Astrocyte (in vitro differentiated cells and primary cell): ENCODE data around the gene DUSP6. TPM values are rescaled to one million over a fixed set of nuclear protein-coding genes. Genes with fewer than 3 reads are reported as not detected.

ENCODE experiments used
- DNase-seq: peaks from one replicate; pipeline ENCODE4 v3.0.0-alpha.2; 2010; ENCODE audit warnings: low read depth
- FAIRE-seq: peaks from 2 replicates; lab custom pipeline; 2011; peaks lifted over from hg19 to GRCh38; lab: Jason Lieb, UNC
- H2AFZ ChIP-seq: 2 replicates; pipeline ENCODE4 v1.6.0; 2012; ENCODE audit warnings: low read depth, low read length, inconsistent platforms
- H3K27ac ChIP-seq: 2 replicates; pipeline ENCODE4 v1.5.1; 2011; ENCODE audit warnings: low read depth, low read length, inconsistent platforms
- H3K27me3 ChIP-seq: 2 replicates; pipeline ENCODE4 v1.6.0; 2011; ENCODE audit warnings: low read length, inconsistent platforms; ENCODE audit not compliant: insufficient read depth
- H3K36me3 ChIP-seq: 2 replicates; pipeline ENCODE4 v1.5.1; 2011; ENCODE audit warnings: low read length, inconsistent platforms; ENCODE audit not compliant: insufficient read depth
- H3K4me1 ChIP-seq: 2 replicates; pipeline ENCODE4 v1.5.1; 2011; ENCODE audit warnings: low read length, inconsistent platforms; ENCODE audit not compliant: insufficient read depth
- H3K4me2 ChIP-seq: 2 replicates; pipeline ENCODE4 v1.6.0; 2012; ENCODE audit warnings: low read length, inconsistent platforms
- H3K4me3 ChIP-seq: 2 replicates; pipeline ENCODE4 v1.5.1; 2011; ENCODE audit warnings: low read depth, mild to moderate bottlenecking, low read length, inconsistent platforms; ENCODE audit not compliant: insufficient read depth
- H3K79me2 ChIP-seq: 2 replicates; pipeline ENCODE4 v1.6.0; 2012; ENCODE audit warnings: mild to moderate bottlenecking, low read length, inconsistent platforms; ENCODE audit not compliant: insufficient read depth
- H3K9ac ChIP-seq: 2 replicates; pipeline ENCODE4 v1.6.0; 2012; ENCODE audit warnings: mild to moderate bottlenecking, low read length, inconsistent platforms
- H3K9me3 ChIP-seq: 2 replicates; pipeline ENCODE4 v1.5.1; 2012; ENCODE audit warnings: low read depth, mild to moderate bottlenecking, low read length, inconsistent platforms; ENCODE audit not compliant: insufficient read depth
- H4K20me1 ChIP-seq: 2 replicates; pipeline ENCODE4 v1.6.0; 2012; ENCODE audit warnings: low read length, inconsistent platforms; ENCODE audit not compliant: insufficient read depth
- H3K27ac Mint-ChIP-seq: one replicate; pipeline ENCODE4 v1.8.0; 2021; ENCODE audit warnings: mild to moderate bottlenecking, mixed read lengths; ENCODE audit not compliant: unreplicated experiment
- H3K27me3 Mint-ChIP-seq: one replicate; pipeline ENCODE4 v1.8.0; 2021; ENCODE audit warnings: low read depth, mixed read lengths; ENCODE audit not compliant: unreplicated experiment
- H3K36me3 Mint-ChIP-seq: one replicate; pipeline ENCODE4 v1.8.0; 2021; ENCODE audit warnings: low read depth, mixed read lengths; ENCODE audit not compliant: unreplicated experiment
- H3K4me1 Mint-ChIP-seq: one replicate; pipeline ENCODE4 v1.8.0; 2021; ENCODE audit warnings: low read depth, mixed read lengths; ENCODE audit not compliant: unreplicated experiment
- H3K4me3 Mint-ChIP-seq: one replicate; pipeline ENCODE4 v1.8.0; 2021; ENCODE audit warnings: mild to moderate bottlenecking, moderate library complexity, mixed read lengths; ENCODE audit not compliant: unreplicated experiment
- H3K9me3 Mint-ChIP-seq: one replicate; pipeline ENCODE4 v1.8.0; 2021; ENCODE audit warnings: mild to moderate bottlenecking, mixed read lengths; ENCODE audit not compliant: unreplicated experiment
- EZH2 ChIP-seq: IDR thresholded peaks from 2 replicates; pipeline ENCODE4 v1.6.1; 2012; ENCODE audit warnings: mild to moderate bottlenecking, low read length, inconsistent platforms; ENCODE audit not compliant: insufficient read depth
- total RNA-seq: library from RNA; stranded (reverse); gene quantifications from 2 replicates; pipeline ENCODE4 v1.2.1, GENCODE V29; 2021
- TF ChIP-seq, protein P1 (sequence below): IDR thresholded peaks from 2 replicates; pipeline ENCODE4 v1.5.1; 2011; ENCODE audit warnings: low read depth, mild to moderate bottlenecking, inconsistent platforms, low read length, moderate library complexity; ENCODE audit not compliant: insufficient read depth

The DUSP6 gene
- total RNA-seq, 1 donor from 2014 or later = 63.0 TPM

DNA sequence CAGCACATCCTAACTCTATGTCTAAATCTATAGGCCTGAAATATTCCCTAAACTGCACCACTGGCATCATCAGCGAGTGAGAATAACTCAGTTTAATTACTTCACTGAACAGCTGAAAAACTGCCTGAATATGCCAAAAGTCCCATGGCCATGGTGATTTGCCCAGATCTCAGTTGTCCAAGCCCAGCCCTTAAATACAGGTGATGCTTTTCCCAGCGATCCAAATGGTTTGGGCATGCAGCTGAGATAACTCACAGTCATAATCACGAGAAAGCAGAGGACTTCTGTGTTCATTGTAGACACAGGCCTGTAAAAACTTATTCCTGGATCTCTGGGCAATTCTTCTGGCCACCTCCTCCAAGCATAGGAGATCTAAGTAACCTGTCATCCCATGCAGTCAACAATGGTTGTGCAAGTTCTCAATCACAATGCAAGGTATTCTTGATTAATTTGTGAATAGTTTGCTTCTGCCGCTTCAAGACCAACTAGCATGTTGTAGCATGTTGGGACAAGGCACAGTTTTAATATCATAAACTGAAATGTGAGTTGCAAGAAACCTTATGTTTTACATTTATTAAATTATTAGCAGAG, 40.5 kb downstream of the DUSP6 start:
- no peaks in the 10 kb centered on the region for H3K4me1 ChIP-seq
- H3K4me3 ChIP-seq = no peak overlapping the region
- TF ChIP-seq, protein P1, sequence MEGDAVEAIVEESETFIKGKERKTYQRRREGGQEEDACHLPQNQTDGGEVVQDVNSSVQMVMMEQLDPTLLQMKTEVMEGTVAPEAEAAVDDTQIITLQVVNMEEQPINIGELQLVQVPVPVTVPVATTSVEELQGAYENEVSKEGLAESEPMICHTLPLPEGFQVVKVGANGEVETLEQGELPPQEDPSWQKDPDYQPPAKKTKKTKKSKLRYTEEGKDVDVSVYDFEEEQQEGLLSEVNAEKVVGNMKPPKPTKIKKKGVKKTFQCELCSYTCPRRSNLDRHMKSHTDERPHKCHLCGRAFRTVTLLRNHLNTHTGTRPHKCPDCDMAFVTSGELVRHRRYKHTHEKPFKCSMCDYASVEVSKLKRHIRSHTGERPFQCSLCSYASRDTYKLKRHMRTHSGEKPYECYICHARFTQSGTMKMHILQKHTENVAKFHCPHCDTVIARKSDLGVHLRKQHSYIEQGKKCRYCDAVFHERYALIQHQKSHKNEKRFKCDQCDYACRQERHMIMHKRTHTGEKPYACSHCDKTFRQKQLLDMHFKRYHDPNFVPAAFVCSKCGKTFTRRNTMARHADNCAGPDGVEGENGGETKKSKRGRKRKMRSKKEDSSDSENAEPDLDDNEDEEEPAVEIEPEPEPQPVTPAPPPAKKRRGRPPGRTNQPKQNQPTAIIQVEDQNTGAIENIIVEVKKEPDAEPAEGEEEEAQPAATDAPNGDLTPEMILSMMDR = no peak
- TF ChIP-seq EZH2 = no peak
- Mint-ChIP-seq H3K27ac (no peak overlapping the region), H3K27me3 (peaks cover 1% of the 10 kb centered on the region), H3K4me3 (no peak overlapping the region), H3K4me1 (peaks cover 5% of the 10 kb centered on the region), H3K36me3 (no peaks in the 10 kb centered on the region), H3K9me3 (no peaks in the 10 kb centered on the region)
- H2AFZ ChIP-seq = no peak overlapping the region
- DNase-seq (no peak), FAIRE-seq (no peak)
- no peaks in the 10 kb centered on the region for H3K36me3 ChIP-seq
- no peak overlapping the region for H3K9ac ChIP-seq
- no peak overlapping the region for H3K4me2 ChIP-seq
- no peak overlapping the region for H3K27ac ChIP-seq
- no peaks in the 10 kb centered on the region for H3K9me3 ChIP-seq
- no peaks in the 10 kb centered on the region for H3K79me2 ChIP-seq
- no peaks in the 10 kb centered on the region for H4K20me1 ChIP-seq
- H3K27me3 ChIP-seq = no peaks in the 10 kb centered on the region

GRCh38 chr12:89309815-89310214, 42.5 kb downstream of the DUSP6 start:
- no peak overlapping the region for H3K4me2 ChIP-seq
- no peak overlapping the region for H3K27ac Mint-ChIP-seq
- H3K27me3 Mint-ChIP-seq = peaks cover 1% of the 10 kb centered on the region
- no peak overlapping the region for H2AFZ ChIP-seq
- H3K36me3 Mint-ChIP-seq = no peaks in the 10 kb centered on the region
- H3K4me1 Mint-ChIP-seq = peaks cover 5% of the 10 kb centered on the region
- H3K9me3 Mint-ChIP-seq = no peaks in the 10 kb centered on the region
- no peaks in the 10 kb centered on the region for H3K4me1 ChIP-seq
- FAIRE-seq (no peak), DNase-seq (no peak)
- H3K79me2 ChIP-seq = no peaks in the 10 kb centered on the region
- H3K36me3 ChIP-seq = no peaks in the 10 kb centered on the region
- H3K9ac ChIP-seq = no peak overlapping the region
- no peaks in the 10 kb centered on the region for H3K9me3 ChIP-seq
- TF ChIP-seq, protein P1 = no peak
- no peak for TF ChIP-seq EZH2
- no peak overlapping the region for H3K4me3 Mint-ChIP-seq
- H3K27me3 ChIP-seq = no peaks in the 10 kb centered on the region
- H4K20me1 ChIP-seq = no peaks in the 10 kb centered on the region
- H3K4me3 ChIP-seq = no peak overlapping the region
- no peak overlapping the region for H3K27ac ChIP-seq

- no peak overlapping the region for H3K27ac Mint-ChIP-seq
Measured at GRCh38 chr12:89309440-89309802, 42.9 kb downstream of the DUSP6 start.

More at GRCh38 chr12:89309440-89309802, 42.9 kb downstream of the DUSP6 start:
- H3K9ac ChIP-seq = no peak overlapping the region
- FAIRE-seq (no peak), DNase-seq (no peak)
- TF ChIP-seq, protein P1 = no peak
- TF ChIP-seq EZH2 = no peak
- no peaks in the 10 kb centered on the region for H3K79me2 ChIP-seq
- no peak overlapping the region for H3K4me2 ChIP-seq
- H3K27me3 ChIP-seq = no peaks in the 10 kb centered on the region
- no peaks in the 10 kb centered on the region for H3K36me3 Mint-ChIP-seq
- no peaks in the 10 kb centered on the region for H3K36me3 ChIP-seq
- peaks cover 1% of the 10 kb centered on the region for H3K27me3 Mint-ChIP-seq
- H3K9me3 Mint-ChIP-seq = no peaks in the 10 kb centered on the region
- H3K4me3 Mint-ChIP-seq = no peak overlapping the region
- H3K4me3 ChIP-seq = no peak overlapping the region
- no peaks in the 10 kb centered on the region for H3K4me1 ChIP-seq
- no peak overlapping the region for H3K27ac ChIP-seq
- no peaks in the 10 kb centered on the region for H3K9me3 ChIP-seq
- no peak overlapping the region for H2AFZ ChIP-seq
- H3K4me1 Mint-ChIP-seq = peaks cover 5% of the 10 kb centered on the region
- H4K20me1 ChIP-seq = no peaks in the 10 kb centered on the region
